22Rv1 (cell line): ENCODE measurements around the gene CHKB.

ENCODE experiments used
- H3K27ac ChIP-seq: fragments of 450-650 bp; 2 replicates; pipeline ENCODE4 v1.5.1; 2017
- CTCF ChIP-seq: fragments of 450-650 bp; IDR thresholded peaks from 2 replicates; pipeline ENCODE4 v1.5.1; 2017; ENCODE audit warnings: mild to moderate bottlenecking
- ZFX ChIP-seq: fragments of 450-650 bp; IDR thresholded peaks from 2 replicates; pipeline ENCODE4 v1.6.1; 2017; ENCODE audit warnings: antibody characterized with exemption, borderline replicate concordance

The CHKB gene

GRCh38 chr22:50581031-50581949, 1.4 kb downstream of the CHKB start:
- TF ChIP-seq CTCF, result no peak
- no peak for TF ChIP-seq ZFX
- H3K27ac ChIP-seq, result peak overlapping the region; percentile 97

- H3K27ac ChIP-seq, result 0 out of 2 replicates have a peak overlapping the region, but pooled peaks have one; percentile 13
- no peak for TF ChIP-seq ZFX
- TF ChIP-seq CTCF, result no peak
These were observed 2.9 kb downstream of the CHKB start for GRCh38 chr22:50579752-50580151.

GRCh38 chr22:50578776-50579310, 3.8 kb downstream of the CHKB start:
- TF ChIP-seq CTCF, result no peak
- no peak for TF ChIP-seq ZFX

GRCh38 chr22:50577987-50578775, 4.5 kb downstream of the CHKB start, which contains the start of gene CPT1B:
TSS of gene CPT1B (minus strand) at chr22:50578427. CDS start at chr22:50577915, 512 bp downstream.
- H3K27ac ChIP-seq, result no peak within 1 kb of the TSS
- TF ChIP-seq ZFX, result no peak
- no peak for TF ChIP-seq CTCF

More at GRCh38 chr22:50578776-50579310, 3.8 kb downstream of the CHKB start:
- no peak overlapping the region for H3K27ac ChIP-seq

- TF ChIP-seq CTCF (no peak), ZFX (no peak)
- no peak overlapping the region for H3K27ac ChIP-seq
These were observed 5.0 kb downstream of the CHKB start for GRCh38 chr22:50577697-50577986.

GRCh38 chr22:50576806-50577696, 5.6 kb downstream of the CHKB start:
- no peak overlapping the region for H3K27ac ChIP-seq
- TF ChIP-seq CTCF, result no peak
- no peak for TF ChIP-seq ZFX
